Peyer's patch (tissue), 4 donors: Measurements from ENCODE around the gene HABP2. TPM values are rescaled to one million over a fixed set of nuclear protein-coding genes. Genes with fewer than 3 reads are reported as not detected.
A peak's percentile ranks its signal among the peaks of the same experiment; 100 is the strongest.

Experiments
- DNase-seq, 3 donors: peaks; one replicate each; pipeline ENCODE4 v3.0.0-alpha.2; 2017 to 2019
- H3K27ac ChIP-seq, 4 donors: fragments of 200-600 bp; sonication (generic); one replicate each; pipeline ENCODE4 v1.5.1; 2016 to 2019
- H3K27me3 ChIP-seq, 2 donors: fragments of 200-600 bp; sonication (generic); one replicate each; pipeline ENCODE4 v1.5.1; 2019
- H3K36me3 ChIP-seq, 3 donors: fragments of 200-600 bp; sonication (generic); one replicate each; pipeline ENCODE4 v1.5.1; 2016 to 2019
- H3K4me1 ChIP-seq, 4 donors: fragments of 200-600 bp; sonication (generic); one replicate each; pipeline ENCODE4 v1.5.1; 2016 to 2019
- H3K4me3 ChIP-seq, 4 donors: fragments of 200-600 bp; sonication (generic); 1 replicate in 3 of 4; 2 replicates in 1 of 4; pipeline ENCODE4 v1.5.1; 2016 to 2019; ENCODE audit warnings: mild to moderate bottlenecking in 1 of 4
- H3K9me3 ChIP-seq, 4 donors: fragments of 200-600 bp; sonication (generic); one replicate each; pipeline ENCODE4 v1.5.1; 2016 to 2019; ENCODE audit warnings: mild to moderate bottlenecking in 1 of 4
- CTCF ChIP-seq, 6 experiments: fragments of 450-650 bp in 4 of 6; fragments of 200-600 bp in 2 of 6; sonication (generic) in 1 of 6; IDR thresholded peaks; one replicate each; pipeline ENCODE4 v1.5.1; 2017 to 2019; ENCODE audit warnings: antibody characterized with exemption in 6 of 6, mild to moderate bottlenecking in 3 of 6, moderate library complexity in 1 of 6
- POLR2A ChIP-seq, 2 donors: fragments of 450-650 bp; IDR thresholded peaks; one replicate each; pipeline ENCODE4 v1.5.1; 2017; ENCODE audit warnings: antibody characterized with exemption in 2 of 2, mild to moderate bottlenecking in 2 of 2, moderate library complexity in 2 of 2
- total RNA-seq, 4 donors: library from RNA; depleted of rRNA; stranded (reverse); fragments of >200 nt; gene quantifications; one replicate each; pipeline ENCODE4 v1.1.0, GENCODE V29; 2016

The HABP2 gene
- total RNA-seq, 4 donors from 2014 or later = 0.27 to 0.88 TPM; not detected in 2

GRCh38 chr10:113522460-113522859 lies 30.4 kb upstream of the HABP2 start:
- H3K4me3 ChIP-seq = no peak overlapping the region
- H3K36me3 ChIP-seq = no peaks in the 10 kb centered on the region
- no peaks in the 10 kb centered on the region for H3K27me3 ChIP-seq
- DNase-seq = peak in 1 of 3 donors; percentile 8
- no peaks in the 10 kb centered on the region for H3K4me1 ChIP-seq
- no peak overlapping the region for H3K27ac ChIP-seq
- no peaks in the 10 kb centered on the region for H3K9me3 ChIP-seq
- TF ChIP-seq POLR2A (IDR thresholded peaks at IDR 0.05) (no peak), CTCF (IDR thresholded peaks at IDR 0.05) (no peak)

- no peaks in the 10 kb centered on the region for H3K4me1 ChIP-seq
- no peaks in the 10 kb centered on the region for H3K36me3 ChIP-seq
- no peak overlapping the region for H3K4me3 ChIP-seq
- no peaks in the 10 kb centered on the region for H3K9me3 ChIP-seq
- H3K27me3 ChIP-seq = no peaks in the 10 kb centered on the region
- TF ChIP-seq POLR2A (IDR thresholded peaks at IDR 0.05) (no peak), CTCF (IDR thresholded peaks at IDR 0.05) (no peak)
- H3K27ac ChIP-seq = no peak overlapping the region
- DNase-seq = peak in 1 of 3 donors; percentile 39
Observed at GRCh38 chr10:113523071-113523470, 29.8 kb upstream of the HABP2 start.

- H3K4me3 ChIP-seq = no peak overlapping the region
- no peak for DNase-seq
- no peaks in the 10 kb centered on the region for H3K9me3 ChIP-seq
- H3K36me3 ChIP-seq = no peaks in the 10 kb centered on the region
- no peak overlapping the region for H3K27ac ChIP-seq
- TF ChIP-seq POLR2A (IDR thresholded peaks at IDR 0.05) (no peak), CTCF (IDR thresholded peaks at IDR 0.05) (no peak)
- no peaks in the 10 kb centered on the region for H3K4me1 ChIP-seq
- H3K27me3 ChIP-seq = no peaks in the 10 kb centered on the region
Observed at GRCh38 chr10:113523628-113524027, 29.2 kb upstream of the HABP2 start.

GRCh38 chr10:113524120-113524519 lies 28.7 kb upstream of the HABP2 start:
- no peaks in the 10 kb centered on the region for H3K9me3 ChIP-seq
- no peak overlapping the region for H3K4me3 ChIP-seq
- DNase-seq = peak in 1 of 3 donors; percentile 6
- no peak overlapping the region for H3K27ac ChIP-seq
- H3K27me3 ChIP-seq = no peaks in the 10 kb centered on the region
- H3K4me1 ChIP-seq = no peaks in the 10 kb centered on the region
- TF ChIP-seq POLR2A (IDR thresholded peaks at IDR 0.05) (no peak), CTCF (IDR thresholded peaks at IDR 0.05) (no peak)
- no peaks in the 10 kb centered on the region for H3K36me3 ChIP-seq

GRCh38 chr10:113524539-113525490 lies 28.0 kb upstream of the HABP2 start:
- Histone ChIP-seq H3K36me3 (no peaks in the 10 kb centered on the region), H3K27me3 (no peaks in the 10 kb centered on the region), H3K9me3 (no peaks in the 10 kb centered on the region), H3K4me3 (no peak overlapping the region), H3K27ac (no peak overlapping the region), H3K4me1 (no peaks in the 10 kb centered on the region)
- DNase-seq = peak in 1 of 3 donors; percentile 9
- TF ChIP-seq CTCF (IDR thresholded peaks at IDR 0.05) = no peak
- no peak for TF ChIP-seq POLR2A (IDR thresholded peaks at IDR 0.05)
